ENCODE measurements around the gene ADAMTS15. TPM values are rescaled to one million over a fixed set of nuclear protein-coding genes. Genes with fewer than 3 reads are reported as not detected.

ADAMTS15 gene
- total RNA-seq, 3 donors from 2014 or later = 1.8 to 7.8 (median 3.5) TPM

- TF ChIP-seq CTCF (IDR thresholded peaks at IDR 0.05) = no peak
- DNase-seq = peak in 1 of 3 donors; percentile 52
- intact Hi-C loops (cut with DNase I, micrococcal nuclease) = no loop called here
- Histone ChIP-seq H3K36me3 (ENCODE audit: low read depth) (no peaks in the 10 kb centered on the region), H3K9me3 (no peaks in the 10 kb centered on the region), H3K4me3 (peak overlapping the region; percentile 3), H3K4me1 (ENCODE audit: low read depth) (peaks cover 9% of the 10 kb centered on the region)
- ATAC-seq = peak; percentile 14
These were observed 1.0 kb downstream of the ADAMTS15 start for GRCh38 chr11:130449310-130449990.

- peak; percentile 82 for ATAC-seq
- no peaks in the 10 kb centered on the region for H3K36me3 ChIP-seq (ENCODE audit: low read depth)
- H3K4me3 ChIP-seq = no peak overlapping the region
- no peaks in the 10 kb centered on the region for H3K9me3 ChIP-seq
- DNase-seq = peak; percentile 67 to 86 (median 84)
- TF ChIP-seq CTCF (IDR thresholded peaks at IDR 0.05) = peak; percentile 39
- peaks cover 9% of the 10 kb centered on the region for H3K4me1 ChIP-seq (ENCODE audit: low read depth)
- intact Hi-C loops (cut with DNase I, micrococcal nuclease) = no loop called here
These were observed 1.7 kb downstream of the ADAMTS15 start for GRCh38 chr11:130449996-130450769.

GRCh38 chr11:130451231-130452019, 3.0 kb downstream of the ADAMTS15 start:
- Histone ChIP-seq H3K4me3 (no peak overlapping the region), H3K9me3 (no peaks in the 10 kb centered on the region), H3K4me1 (ENCODE audit: low read depth) (peaks cover 9% of the 10 kb centered on the region), H3K36me3 (ENCODE audit: low read depth) (no peaks in the 10 kb centered on the region)
- DNase-seq (peak in 2 of 3 donors; percentile 25 to 43), ATAC-seq (peak; percentile 47)
- no peak for TF ChIP-seq CTCF (IDR thresholded peaks at IDR 0.05)
- intact Hi-C loops (cut with DNase I, micrococcal nuclease) = no loop called here

- intact Hi-C loops (cut with DNase I, micrococcal nuclease) = no loop called here
- H3K4me3 ChIP-seq = no peak overlapping the region
- DNase-seq (no peak), ATAC-seq (no peak)
- H3K9me3 ChIP-seq = no peaks in the 10 kb centered on the region
- H3K4me1 ChIP-seq (ENCODE audit: low read depth) = peaks cover 9% of the 10 kb centered on the region
- no peak for TF ChIP-seq CTCF (IDR thresholded peaks at IDR 0.05)
- H3K36me3 ChIP-seq (ENCODE audit: low read depth) = no peaks in the 10 kb centered on the region
These were observed 3.7 kb downstream of the ADAMTS15 start for GRCh38 chr11:130452176-130452575.

- intact Hi-C loops (cut with DNase I, micrococcal nuclease) = no loop called here
- H3K36me3 ChIP-seq (ENCODE audit: low read depth) = no peaks in the 10 kb centered on the region
- TF ChIP-seq CTCF (IDR thresholded peaks at IDR 0.05) = no peak
- no peaks in the 10 kb centered on the region for H3K9me3 ChIP-seq
- no peak overlapping the region for H3K4me3 ChIP-seq
- peak in 1 of 3 donors; percentile 29 for DNase-seq
- peaks cover 9% of the 10 kb centered on the region for H3K4me1 ChIP-seq (ENCODE audit: low read depth)
- ATAC-seq = no peak
These were observed 4.5 kb downstream of the ADAMTS15 start for GRCh38 chr11:130452940-130453339.

Data from mucosa of descending colon (tissue), 3 donors.